Thymus (tissue), 11 donors: ENCODE results near the gene CIP2A. TPM values are rescaled to one million over a fixed set of nuclear protein-coding genes. Genes with fewer than 3 reads are reported as not detected.
A peak's percentile ranks its signal among the peaks of the same experiment; 100 is the strongest.

Source experiments
- DNase-seq, 9 donors: peaks; one replicate each; pipeline ENCODE4 v3.0.0-alpha.2; 2013; ENCODE audit warnings: low spot score in 9 of 9, low read depth in 6 of 9, missing footprints in 1 of 9
- H3K27ac ChIP-seq, 2 donors: one replicate each; pipeline ENCODE4 v1.5.1; 2013; ENCODE audit warnings: control low read depth in 1 of 2, low read depth in 1 of 2, low read length in 1 of 2, mild to moderate bottlenecking in 1 of 2, moderate library complexity in 1 of 2
- H3K27me3 ChIP-seq, 2 donors: one replicate each; pipeline ENCODE4 v1.5.1; 2013; ENCODE audit warnings: low read length in 1 of 2; ENCODE audit not compliant: control insufficient read depth in 2 of 2, insufficient read depth in 1 of 2
- H3K36me3 ChIP-seq, 2 donors: one replicate each; pipeline ENCODE4 v1.5.1; 2013; ENCODE audit warnings: low read length in 1 of 2, mild to moderate bottlenecking in 1 of 2, moderate library complexity in 1 of 2; ENCODE audit not compliant: control insufficient read depth in 2 of 2, insufficient read depth in 2 of 2
- H3K4me1 ChIP-seq, 2 donors: one replicate each; pipeline ENCODE4 v1.5.1; 2013; ENCODE audit warnings: low read length in 2 of 2; ENCODE audit not compliant: control insufficient read depth in 2 of 2, insufficient read depth in 2 of 2
- H3K4me3 ChIP-seq, 2 donors: one replicate each; pipeline ENCODE4 v1.5.1; 2013; ENCODE audit warnings: low read length in 2 of 2, control low read depth in 1 of 2, mild to moderate bottlenecking in 1 of 2
- H3K9me3 ChIP-seq, 2 donors: one replicate each; pipeline ENCODE4 v1.5.1; 2013; ENCODE audit warnings: low read length in 1 of 2, mild to moderate bottlenecking in 1 of 2; ENCODE audit not compliant: control insufficient read depth in 2 of 2, insufficient read depth in 1 of 2
- WGBS: extraction: QIAGEN DNeasy Blood & Tissue Kit; methylation state at CpG from one replicate; pipeline ENCODE4 v1.1.7; 2013; 5-methylcytosine and 5-hydroxymethylcytosine counted together
- polyA plus RNA-seq: library from polyadenylated mRNA; stranded (reverse); fragments of 200-250 nt; gene quantifications from one replicate; pipeline ENCODE4 v1.2.3, GENCODE V29; 2013
- total RNA-seq: library from RNA; stranded (reverse); fragments of 120-200 nt; gene quantifications from one replicate; pipeline ENCODE4 v1.2.4, GENCODE V29; 2013
- donor health status: healthy.

Gene CIP2A
- total and polyA plus RNA-seq, 2 donors: 2.0 to 21.4 TPM

GRCh38 chr3:108605028-108605427 lies 15.8 kb upstream of the CIP2A start:
- Histone ChIP-seq H3K4me3 (no peak overlapping the region), H3K36me3 (peaks cover 0 to 3% of the 10 kb centered on the region in 2 donors), H3K27ac (no peak overlapping the region), H3K4me1 (peaks cover 3 to 4% of the 10 kb centered on the region in 2 donors), H3K27me3 (no peaks in the 10 kb centered on the region), H3K9me3 (no peaks in the 10 kb centered on the region)
- 96% methylated on average over 2 of the region's 2 CpGs for WGBS
- no peak for DNase-seq

- peak in 4 of 9 donors; percentile 44 to 78 (median 54) for DNase-seq
- Histone ChIP-seq H3K4me1 (peaks cover 3 to 4% of the 10 kb centered on the region in 2 donors), H3K27me3 (no peaks in the 10 kb centered on the region), H3K4me3 (no peak overlapping the region), H3K27ac (no peak overlapping the region), H3K36me3 (no peaks in the 10 kb centered on the region), H3K9me3 (no peaks in the 10 kb centered on the region)
Observed at GRCh38 chr3:108603691-108604090, 14.5 kb upstream of the CIP2A start.

GRCh38 chr3:108602935-108603294 lies 13.7 kb upstream of the CIP2A start:
- H3K9me3 ChIP-seq: no peaks in the 10 kb centered on the region
- no peak for DNase-seq
- H3K4me3 ChIP-seq: peak overlapping the region in 1 of 2 donors; percentile 13
- H3K27ac ChIP-seq: peak overlapping the region; percentile 70 to 83
- no peaks in the 10 kb centered on the region for H3K36me3 ChIP-seq
- peaks cover 3 to 4% of the 10 kb centered on the region in 2 donors for H3K4me1 ChIP-seq
- no peaks in the 10 kb centered on the region for H3K27me3 ChIP-seq
- WGBS: 81% methylated on average over 2 of the region's 2 CpGs

- 30% methylated on average over 5 of the region's 5 CpGs for WGBS
Observed at GRCh38 chr3:108602249-108602934, 13.2 kb upstream of the CIP2A start.

GRCh38 chr3:108599677-108600409 lies 10.6 kb upstream of the CIP2A start:
- Histone ChIP-seq H3K4me1 (peaks cover 4 to 6% of the 10 kb centered on the region in 2 donors), H3K9me3 (no peaks in the 10 kb centered on the region), H3K27me3 (no peaks in the 10 kb centered on the region), H3K27ac (no peak overlapping the region), H3K36me3 (no peaks in the 10 kb centered on the region), H3K4me3 (no peak overlapping the region)
- no peak for DNase-seq
- WGBS: 97% methylated on average over 1 of the region's 1 CpG

More at GRCh38 chr3:108602249-108602934, 13.2 kb upstream of the CIP2A start:
- Histone ChIP-seq H3K4me3 (peak overlapping the region in 1 of 2 donors; percentile 13), H3K27me3 (no peaks in the 10 kb centered on the region), H3K36me3 (no peaks in the 10 kb centered on the region), H3K27ac (peak overlapping the region; percentile 70 to 83), H3K9me3 (no peaks in the 10 kb centered on the region), H3K4me1 (peaks cover 3 to 4% of the 10 kb centered on the region in 2 donors)
- DNase-seq: peak in 3 of 9 donors; percentile 50 to 80 (median 56)

- Histone ChIP-seq H3K9me3 (no peaks in the 10 kb centered on the region), H3K27ac (no peak overlapping the region), H3K4me1 (peaks cover 0 to 6% of the 10 kb centered on the region in 2 donors), H3K4me3 (no peak overlapping the region), H3K27me3 (no peaks in the 10 kb centered on the region), H3K36me3 (no peaks in the 10 kb centered on the region)
- DNase-seq: no peak
- 80% methylated on average over 5 of the region's 5 CpGs for WGBS
Observed at GRCh38 chr3:108598375-108598774, 9.1 kb upstream of the CIP2A start.

GRCh38 chr3:108595321-108595720 lies 6.1 kb upstream of the CIP2A start:
- Histone ChIP-seq H3K27me3 (no peaks in the 10 kb centered on the region), H3K4me3 (no peak overlapping the region), H3K36me3 (no peaks in the 10 kb centered on the region), H3K27ac (no peak overlapping the region), H3K4me1 (peaks cover 3 to 7% of the 10 kb centered on the region in 2 donors), H3K9me3 (no peaks in the 10 kb centered on the region)
- 95% methylated on average over 2 of the region's 2 CpGs for WGBS
- no peak for DNase-seq

GRCh38 chr3:108590460-108590859 lies 1.2 kb upstream of the CIP2A start:
- Histone ChIP-seq H3K27me3 (no peaks in the 10 kb centered on the region), H3K27ac (peak overlapping the region; percentile 33 to 60), H3K36me3 (no peaks in the 10 kb centered on the region), H3K4me3 (peak overlapping the region; percentile 31 to 90), H3K9me3 (no peaks in the 10 kb centered on the region), H3K4me1 (peaks cover 3 to 4% of the 10 kb centered on the region in 2 donors)
- DNase-seq: peak in 5 of 9 donors; percentile 26 to 74 (median 36)
- 33% methylated on average over 4 of the region's 4 CpGs for WGBS

GRCh38 chr3:108589998-108590323 lies 723 bp upstream of the CIP2A start:
- H3K9me3 ChIP-seq: no peaks in the 10 kb centered on the region
- peak overlapping the region; percentile 93 to 95 for H3K27ac ChIP-seq
- peak overlapping the region; percentile 68 to 90 for H3K4me3 ChIP-seq
- WGBS: under 1% methylated on average over 11 of the region's 11 CpGs
- DNase-seq: no peak
- peaks cover 3 to 4% of the 10 kb centered on the region in 2 donors for H3K4me1 ChIP-seq
- H3K27me3 ChIP-seq: no peaks in the 10 kb centered on the region
- H3K36me3 ChIP-seq: no peaks in the 10 kb centered on the region
